Loucy (cell line): ENCODE data around the gene SV2B.
"Not testable (repeated sequence)": the region's sequence is repeated elsewhere in the genome, so short reads cannot be mapped to it uniquely, and the experiment has no call there.

ENCODE experiments used
- CTCF ChIP-seq: fragments of 200-600 bp; sonication (generic); conservative IDR thresholded peaks from 2 replicates; pipeline ENCODE4 v1.5.1; 2014; ENCODE audit warnings: mild to moderate bottlenecking, antibody characterized with exemption, low read length
- EZH2phosphoT487 ChIP-seq: fragments of 200-600 bp; IDR thresholded peaks from 2 replicates; pipeline ENCODE4 v1.6.1; 2018; ENCODE audit warnings: antibody characterized with exemption, mild to moderate bottlenecking, moderate library complexity, borderline replicate concordance

GRCh38 chr15:91344912-91345311 lies 244.9 kb downstream of the SV2B start:
- not testable (repeated sequence) for TF ChIP-seq CTCF, EZH2phosphoT487
